WI38 (cell line): ENCODE results near the gene IQCC.
A peak's percentile ranks its signal among the peaks of the same experiment; 100 is the strongest.
"Not testable (repeated sequence)": the region's sequence is repeated elsewhere in the genome, so short reads cannot be mapped to it uniquely, and the experiment has no call there.

Experiments used
- H3K4me3 ChIP-seq: 2 replicates; pipeline ENCODE4 v1.5.1; 2011; ENCODE audit warnings: low read depth, mild to moderate bottlenecking, control low read depth, low read length
- CTCF ChIP-seq: IDR thresholded peaks from 2 replicates; pipeline ENCODE4 v1.5.1; 2012; ENCODE audit warnings: low read depth, mild to moderate bottlenecking, control low read depth, low read length

Gene IQCC

GRCh38 chr1:32205401-32206370 lies at the start of gene IQCC:
TSS of gene IQCC (plus strand) at chr1:32205671. CDS start at chr1:32205682, 11 bp downstream.
- H3K4me3 ChIP-seq, result peak within 1 kb of the TSS; percentile 77
- TF ChIP-seq CTCF, result no peak

GRCh38 chr1:32159189-32159588 lies 46.3 kb upstream of the IQCC start:
- no peak overlapping the region for H3K4me3 ChIP-seq
- TF ChIP-seq CTCF, result no peak

GRCh38 chr1:32163405-32163804 lies 42.1 kb upstream of the IQCC start:
- no peak for TF ChIP-seq CTCF

GRCh38 chr1:32165633-32166032 lies 39.8 kb upstream of the IQCC start:
- H3K4me3 ChIP-seq, result not testable (repeated sequence)

More at GRCh38 chr1:32163405-32163804, 42.1 kb upstream of the IQCC start:
- no peak overlapping the region for H3K4me3 ChIP-seq

- no peak for TF ChIP-seq CTCF
- H3K4me3 ChIP-seq, result no peak overlapping the region
These were observed 34.5 kb upstream of the IQCC start for GRCh38 chr1:32170991-32171390.

GRCh38 chr1:32172621-32173245 lies 32.7 kb upstream of the IQCC start:
- H3K4me3 ChIP-seq, result no peak overlapping the region
- TF ChIP-seq CTCF, result no peak

GRCh38 chr1:32178380-32179192 lies 26.9 kb upstream of the IQCC start:
- no peak overlapping the region for H3K4me3 ChIP-seq
- no peak for TF ChIP-seq CTCF
